NT2/D1 (cell line): ENCODE data around the gene DENND5B.
"Not testable (repeated sequence)": the region's sequence is repeated elsewhere in the genome, so short reads cannot be mapped to it uniquely, and the experiment has no call there.

Experiments
- DNase-seq: peaks from one replicate; pipeline ENCODE4 v3.0.0-alpha.2; 2011; ENCODE audit warnings: low read depth, low spot score
- H3K27me3 ChIP-seq: 2 replicates; pipeline ENCODE4 v1.6.0; 2011; ENCODE audit warnings: mild to moderate bottlenecking; ENCODE audit not compliant: insufficient read length, insufficient read depth
- H3K36me3 ChIP-seq: 2 replicates; pipeline ENCODE4 v1.6.1; 2011; ENCODE audit warnings: mild to moderate bottlenecking, low read length, mixed read lengths; ENCODE audit not compliant: insufficient read depth, insufficient read length
- H3K4me1 ChIP-seq: 2 replicates; pipeline ENCODE4 v1.5.1; 2011; ENCODE audit not compliant: insufficient read depth, insufficient read length
- H3K4me3 ChIP-seq: 2 replicates; pipeline ENCODE4 v1.5.1; 2011; ENCODE audit warnings: low read depth; ENCODE audit not compliant: insufficient read length
- H3K9ac ChIP-seq: 2 replicates; pipeline ENCODE4 v1.6.0; 2011; ENCODE audit warnings: low read depth; ENCODE audit not compliant: insufficient read length
- H3K9me3 ChIP-seq: 2 replicates; pipeline ENCODE4 v1.5.1; 2011; ENCODE audit warnings: mild to moderate bottlenecking, low read length; ENCODE audit not compliant: insufficient read depth
- SUZ12 ChIP-seq: IDR thresholded peaks from 2 replicates; pipeline ENCODE4 v1.6.1; 2011; ENCODE audit not compliant: insufficient read length, insufficient read depth; ENCODE audit errors: extremely low read depth
- YY1 ChIP-seq: IDR thresholded peaks from 2 replicates; pipeline ENCODE4 v1.6.1; 2011; ENCODE audit not compliant: insufficient read length, insufficient read depth
- ZNF274 ChIP-seq: IDR thresholded peaks from 2 replicates; pipeline ENCODE4 v1.6.1; 2011; ENCODE audit warnings: mild to moderate bottlenecking, low read depth, low read length

The DENND5B gene

GRCh38 chr12:31627456-31628054 is 36.6 kb upstream of the DENND5B start:
- no peaks in the 10 kb centered on the region for H3K27me3 ChIP-seq
- TF ChIP-seq ZNF274 = no peak
- no peak overlapping the region for H3K9ac ChIP-seq
- H3K9me3 ChIP-seq = no peaks in the 10 kb centered on the region
- no peak for DNase-seq
- H3K4me1 ChIP-seq = peaks cover 3% of the 10 kb centered on the region
- H3K4me3 ChIP-seq = no peak overlapping the region
- no peaks in the 10 kb centered on the region for H3K36me3 ChIP-seq

- Histone ChIP-seq H3K9ac (no peak overlapping the region), H3K9me3 (no peaks in the 10 kb centered on the region), H3K4me1 (peaks cover 3% of the 10 kb centered on the region), H3K27me3 (no peaks in the 10 kb centered on the region), H3K36me3 (no peaks in the 10 kb centered on the region), H3K4me3 (no peak overlapping the region)
- no peak for TF ChIP-seq YY1
- TF ChIP-seq ZNF274 = no peak
- no peak for TF ChIP-seq SUZ12
- no peak for DNase-seq
These were observed 35.5 kb upstream of the DENND5B start for GRCh38 chr12:31626270-31626995.

- Histone ChIP-seq H3K36me3 (no peaks in the 10 kb centered on the region), H3K4me3 (no peak overlapping the region), H3K9me3 (no peaks in the 10 kb centered on the region), H3K9ac (no peak overlapping the region), H3K27me3 (no peaks in the 10 kb centered on the region), H3K4me1 (no peaks in the 10 kb centered on the region)
- DNase-seq = no peak
- TF ChIP-seq YY1 (no peak), SUZ12 (no peak), ZNF274 (no peak)
These were observed 31.1 kb upstream of the DENND5B start for GRCh38 chr12:31622038-31622437.

- Histone ChIP-seq H3K4me3 (no peak overlapping the region), H3K36me3 (no peaks in the 10 kb centered on the region), H3K27me3 (no peaks in the 10 kb centered on the region), H3K9me3 (no peaks in the 10 kb centered on the region), H3K4me1 (no peaks in the 10 kb centered on the region), H3K9ac (no peak overlapping the region)
- TF ChIP-seq YY1 = no peak
- TF ChIP-seq ZNF274 = no peak
- TF ChIP-seq SUZ12 = no peak
- DNase-seq = no peak
These were observed 29.4 kb upstream of the DENND5B start for GRCh38 chr12:31620311-31620710.

GRCh38 chr12:31618228-31619025 is 27.5 kb upstream of the DENND5B start:
- TF ChIP-seq ZNF274 (no peak), SUZ12 (no peak), YY1 (no peak)
- H3K36me3 ChIP-seq = no peaks in the 10 kb centered on the region

GRCh38 chr12:31612819-31613218 is 21.9 kb upstream of the DENND5B start:
- H3K9me3 ChIP-seq = peaks cover 22% of the 10 kb centered on the region
- TF ChIP-seq SUZ12 (no peak), YY1 (no peak), ZNF274 (no peak)
- no peak overlapping the region for H3K9ac ChIP-seq
- no peak overlapping the region for H3K4me3 ChIP-seq
- H3K4me1 ChIP-seq = no peaks in the 10 kb centered on the region
- no peaks in the 10 kb centered on the region for H3K27me3 ChIP-seq
- DNase-seq = no peak
- no peaks in the 10 kb centered on the region for H3K36me3 ChIP-seq

More at GRCh38 chr12:31618228-31619025, 27.5 kb upstream of the DENND5B start:
- H3K9ac ChIP-seq = no peak overlapping the region
- H3K4me3 ChIP-seq = no peak overlapping the region
- no peak for DNase-seq
- no peaks in the 10 kb centered on the region for H3K9me3 ChIP-seq
- no peaks in the 10 kb centered on the region for H3K4me1 ChIP-seq
- no peaks in the 10 kb centered on the region for H3K27me3 ChIP-seq

- H3K4me3 ChIP-seq, H3K27me3 ChIP-seq, H3K9ac ChIP-seq, H3K36me3 ChIP-seq, DNase-seq, H3K4me1 ChIP-seq: not testable (repeated sequence)
- H3K9me3 ChIP-seq = peaks cover 45% of the 10 kb centered on the region
These were observed 17.4 kb upstream of the DENND5B start for GRCh38 chr12:31608299-31608698.
